ENCODE measurements around the gene PRICKLE2.

Gene PRICKLE2

GRCh38 chr3:64152676-64153466 is 72.4 kb downstream of the PRICKLE2 start:
- DNase-seq, result no peak

GRCh38 chr3:64152086-64152485 is 73.2 kb downstream of the PRICKLE2 start:
- DNase-seq, result no peak

GRCh38 chr3:64151342-64151871 is 73.9 kb downstream of the PRICKLE2 start:
- DNase-seq, result peak; percentile 50

- peak; percentile 93 for DNase-seq
These were observed 74.6 kb downstream of the PRICKLE2 start for GRCh38 chr3:64150623-64151207.

- no peak for DNase-seq
These were observed 75.4 kb downstream of the PRICKLE2 start for GRCh38 chr3:64149886-64150285.

- no peak for DNase-seq
These were observed 76.2 kb downstream of the PRICKLE2 start for GRCh38 chr3:64148955-64149653.

- no peak for DNase-seq
These were observed 78.1 kb downstream of the PRICKLE2 start for GRCh38 chr3:64147211-64147610.

GRCh38 chr3:64145438-64145837 is 79.8 kb downstream of the PRICKLE2 start:
- DNase-seq, result no peak

- DNase-seq, result no peak
These were observed 80.9 kb downstream of the PRICKLE2 start for GRCh38 chr3:64144241-64144900.

- DNase-seq, result no peak
These were observed 81.7 kb downstream of the PRICKLE2 start for GRCh38 chr3:64143409-64144130.

- DNase-seq, result no peak
These were observed 83.8 kb downstream of the PRICKLE2 start for GRCh38 chr3:64141476-64141875.

GRCh38 chr3:64140651-64141050 is 84.6 kb downstream of the PRICKLE2 start:
- DNase-seq, result no peak

- DNase-seq, result no peak
These were observed 86.5 kb downstream of the PRICKLE2 start for GRCh38 chr3:64138656-64139375.

GRCh38 chr3:64138046-64138445 is 87.2 kb downstream of the PRICKLE2 start:
- DNase-seq, result no peak

GRCh38 chr3:64134882-64135281 is 90.4 kb downstream of the PRICKLE2 start:
- DNase-seq, result no peak

GRCh38 chr3:64133987-64134386 is 91.3 kb downstream of the PRICKLE2 start:
- DNase-seq, result no peak

GRCh38 chr3:64133272-64133671 is 92.0 kb downstream of the PRICKLE2 start:
- no peak for DNase-seq

- DNase-seq, result no peak
These were observed 93.4 kb downstream of the PRICKLE2 start for GRCh38 chr3:64131725-64132469.

- no peak for DNase-seq
These were observed 94.8 kb downstream of the PRICKLE2 start for GRCh38 chr3:64130436-64130835.

- DNase-seq, result no peak
These were observed 95.7 kb downstream of the PRICKLE2 start for GRCh38 chr3:64129581-64129980.

- no peak for DNase-seq
These were observed 96.2 kb downstream of the PRICKLE2 start for GRCh38 chr3:64129106-64129505.
